Dermis microvascular lymphatic vessel endothelial cell (primary cell): Measurements from ENCODE around the gene HMCN1. TPM values are rescaled to one million over a fixed set of nuclear protein-coding genes. Genes with fewer than 3 reads are reported as not detected.

Experiments
- DNase-seq, 2 donors: peaks; one replicate each; pipeline versions ENCODE4 v3.0.0 to v3.0.0-alpha.2; 2010; ENCODE audit warnings: low read depth in 2 of 2
- total RNA-seq: library from RNA; depleted of rRNA; stranded (reverse); fragments of >200 nt; gene quantifications from 2 replicates; pipeline ENCODE4 v1.2.1, GENCODE V29; 2014

The HMCN1 gene
- total RNA-seq, 1 donor from 2014 or later: 4.0 TPM

DNA sequence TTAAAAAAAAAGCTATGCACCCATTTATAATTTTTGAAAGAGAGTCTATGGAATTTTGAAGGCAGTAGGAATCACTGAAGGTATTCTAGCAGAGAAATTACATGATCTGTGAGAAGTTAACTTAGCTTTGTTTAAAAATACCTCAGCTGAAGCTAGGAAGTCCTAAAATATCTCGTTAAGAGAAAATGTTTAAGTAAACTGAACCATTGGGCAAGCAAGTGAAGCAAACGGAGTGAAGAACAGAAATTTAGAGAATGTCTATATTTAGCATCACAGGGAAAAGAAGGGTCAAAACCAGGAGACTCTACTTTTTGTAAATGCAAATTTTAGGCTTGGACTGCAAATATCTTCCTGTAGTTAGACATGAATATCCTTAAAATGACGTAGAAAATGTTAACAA is 230.8 kb downstream of the HMCN1 start:
- DNase-seq: no peak

DNA sequence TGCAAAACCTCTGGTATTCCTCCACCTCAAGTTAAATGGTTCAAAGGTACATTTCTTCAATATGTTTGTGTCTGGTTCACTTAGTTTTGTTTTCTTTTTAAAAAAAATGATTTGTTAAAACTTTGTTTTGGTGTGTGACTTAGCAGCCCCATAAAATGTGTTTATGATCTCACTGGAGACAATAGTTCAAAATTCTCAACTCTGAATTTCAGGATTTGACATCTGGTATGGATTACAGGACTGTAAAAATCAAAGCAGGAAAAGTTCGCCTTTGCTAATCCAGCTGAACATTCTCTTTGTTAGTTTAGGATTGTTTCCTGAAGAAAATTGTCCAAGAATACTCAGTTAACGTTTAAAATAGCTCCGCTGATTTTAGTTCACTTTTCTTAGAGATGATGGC is 231.7 kb downstream of the HMCN1 start:
- no peak for DNase-seq

DNA sequence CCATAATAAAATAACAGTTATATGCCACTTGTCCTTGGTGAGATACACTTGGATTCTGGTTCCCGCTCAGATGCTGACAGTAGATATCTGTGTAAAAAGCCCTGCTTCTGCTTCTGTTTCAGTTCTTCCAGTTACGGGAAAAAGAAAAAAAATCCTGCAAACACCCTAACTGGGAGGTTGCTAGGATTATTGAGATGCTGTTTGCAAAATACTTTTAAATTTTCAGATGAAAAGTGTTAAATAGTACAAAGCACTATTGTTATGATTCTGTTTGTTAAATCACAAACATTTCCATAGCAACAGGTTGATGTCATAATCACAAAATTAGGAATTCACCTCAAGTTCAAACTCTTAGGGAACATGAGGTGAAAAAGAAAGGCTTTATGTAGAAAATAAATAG is 232.3 kb downstream of the HMCN1 start:
- DNase-seq: peak in 1 of 2 donors; percentile 7

DNA sequence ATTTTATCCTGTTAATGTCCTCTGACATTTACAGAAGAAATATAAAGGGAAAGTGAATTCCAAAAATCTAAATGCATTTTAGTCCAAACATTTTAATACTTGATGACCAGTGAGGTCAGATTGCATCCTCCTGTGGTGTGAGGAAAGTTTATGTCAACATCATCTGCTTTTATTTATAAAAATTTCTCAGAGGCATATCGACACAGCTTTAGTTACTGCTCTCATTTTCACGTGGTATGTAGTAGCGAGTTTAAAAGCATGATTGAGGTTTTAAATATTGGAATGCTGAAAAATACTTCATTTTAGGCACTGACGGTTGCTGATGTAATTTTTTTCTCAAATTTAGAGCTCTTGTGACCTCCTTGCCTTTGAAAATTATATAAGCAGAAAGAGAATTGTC is 234.8 kb downstream of the HMCN1 start:
- DNase-seq: no peak

DNA sequence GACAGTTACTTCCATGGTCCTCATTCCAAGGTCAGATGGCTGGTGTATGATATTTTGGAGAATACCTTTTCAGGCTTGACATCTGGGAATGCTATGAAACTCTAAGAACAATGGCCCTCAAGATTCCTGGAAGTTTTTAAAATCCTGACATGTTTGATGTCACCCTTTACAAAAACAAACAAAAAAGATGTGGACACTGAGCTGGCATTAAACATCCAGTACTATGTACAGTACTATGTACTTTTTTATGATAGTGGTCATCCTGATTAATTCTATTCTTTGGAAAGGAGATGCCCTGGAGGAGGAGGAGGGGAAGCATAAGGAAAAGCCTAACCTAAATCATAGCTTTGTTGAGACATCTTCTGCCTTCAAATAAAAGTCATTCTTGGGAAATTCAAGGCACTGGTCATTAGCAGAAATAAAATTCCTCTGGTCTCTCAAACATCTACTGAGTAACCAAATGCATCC is 235.4 kb downstream of the HMCN1 start:
- no peak for DNase-seq

DNA sequence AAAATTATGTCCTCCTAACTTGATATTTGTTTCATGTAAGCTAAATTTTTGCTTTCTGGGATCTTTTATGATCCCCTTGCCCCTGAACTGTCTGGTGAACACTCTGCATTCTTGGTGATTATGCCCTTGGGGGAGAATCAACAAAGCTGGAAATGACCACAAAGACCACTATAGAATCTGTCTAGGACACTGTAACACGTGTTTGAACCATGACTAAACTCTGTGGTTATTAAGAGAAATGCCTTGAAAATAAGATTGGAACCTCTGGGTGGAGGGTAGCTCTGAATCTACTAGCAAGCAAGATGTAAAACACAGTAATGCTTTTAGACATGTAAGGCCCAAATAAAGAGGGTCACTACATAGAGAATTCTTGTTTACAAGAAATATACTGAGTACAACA is 237.5 kb downstream of the HMCN1 start:
- DNase-seq: no peak

DNA sequence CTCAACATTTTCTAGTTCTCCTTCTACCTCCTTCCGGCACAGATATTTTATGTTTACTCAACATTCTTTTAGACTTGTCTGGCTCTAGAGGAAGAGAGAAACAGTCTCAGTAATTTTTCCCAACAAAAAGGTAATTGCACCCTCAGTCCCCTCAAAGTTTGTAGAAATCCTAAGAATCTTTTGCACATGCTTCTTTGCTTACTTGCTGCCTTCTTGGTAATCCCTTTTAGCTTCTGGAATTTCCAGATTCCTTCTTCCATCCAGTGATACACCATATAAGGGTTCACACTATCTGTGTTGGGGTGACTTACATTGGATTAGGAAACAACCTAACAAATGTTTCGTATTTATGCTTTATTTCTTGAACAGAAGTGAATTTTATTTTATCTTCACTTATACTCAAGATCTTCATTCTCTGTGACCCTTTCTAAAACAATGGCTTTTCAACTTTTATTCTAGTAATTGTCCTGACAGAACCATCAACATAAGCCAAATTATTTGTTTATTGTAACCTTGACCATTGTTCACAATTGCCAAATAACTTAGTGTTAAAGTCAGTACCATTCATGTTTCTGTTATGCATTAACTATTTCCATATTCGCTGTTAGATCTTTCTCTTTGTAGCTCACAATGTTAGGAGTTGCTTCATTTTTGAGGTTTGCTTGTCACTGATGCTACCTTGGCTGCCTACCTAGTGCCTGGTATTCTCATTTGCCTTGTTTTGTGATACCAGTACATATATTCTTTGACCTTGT is 238.1 kb downstream of the HMCN1 start:
- no peak for DNase-seq

DNA sequence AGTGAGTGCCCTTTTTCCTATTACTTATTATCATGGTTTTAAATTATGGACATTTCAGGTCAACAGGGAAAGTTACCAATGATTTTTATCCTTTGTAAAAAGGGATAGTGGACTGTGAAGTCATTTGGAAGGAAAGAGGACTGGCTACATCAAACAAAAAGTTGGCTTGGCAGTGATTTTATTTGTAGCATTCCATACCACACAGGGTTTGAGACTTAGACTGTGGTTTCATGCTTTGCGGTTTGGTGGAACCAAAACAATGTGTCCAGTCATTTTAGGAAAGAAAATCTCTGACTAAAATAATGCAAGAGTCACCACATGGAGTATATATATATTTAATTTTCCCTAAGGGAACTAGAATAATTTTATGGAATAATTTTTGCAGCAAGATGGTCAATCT is 239.5 kb downstream of the HMCN1 start:
- no peak for DNase-seq

DNA sequence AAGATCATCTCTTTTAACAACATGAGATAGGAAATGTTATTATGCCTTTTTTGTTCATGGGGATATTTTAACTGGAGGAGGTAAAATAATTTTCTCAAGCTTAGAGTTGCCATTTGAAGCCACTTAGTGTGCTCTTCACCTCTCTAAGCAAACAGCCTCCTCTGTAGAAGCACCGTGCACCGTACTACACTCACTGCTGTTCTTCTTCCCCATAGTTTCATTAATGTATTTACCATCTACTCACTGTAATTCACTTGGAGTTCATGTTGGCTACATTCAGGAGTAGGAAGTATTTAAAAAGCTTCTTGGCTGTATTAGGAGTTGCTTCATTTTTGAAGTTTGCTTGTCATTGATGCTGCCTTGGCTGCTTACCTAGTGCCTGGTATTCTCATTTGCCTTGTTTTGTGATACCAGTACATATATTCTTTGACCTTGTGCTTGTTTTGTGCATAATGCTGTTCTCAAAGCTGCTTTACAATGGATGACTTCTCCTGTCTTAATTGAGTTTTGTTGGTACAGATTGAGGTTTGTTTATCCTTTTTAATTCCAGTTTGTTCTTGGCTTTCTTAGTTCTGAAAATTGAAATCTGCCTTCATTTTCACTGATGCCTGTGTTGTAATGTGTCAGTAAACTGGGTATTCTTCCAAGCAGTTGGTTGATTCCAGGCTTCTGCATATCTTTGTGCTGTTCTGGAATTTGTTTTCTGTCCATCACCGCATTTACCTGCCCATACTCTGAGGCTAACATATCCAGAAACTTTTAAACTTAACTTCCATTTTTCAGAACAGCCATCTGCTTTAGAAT is 240.4 kb downstream of the HMCN1 start:
- no peak for DNase-seq

DNA sequence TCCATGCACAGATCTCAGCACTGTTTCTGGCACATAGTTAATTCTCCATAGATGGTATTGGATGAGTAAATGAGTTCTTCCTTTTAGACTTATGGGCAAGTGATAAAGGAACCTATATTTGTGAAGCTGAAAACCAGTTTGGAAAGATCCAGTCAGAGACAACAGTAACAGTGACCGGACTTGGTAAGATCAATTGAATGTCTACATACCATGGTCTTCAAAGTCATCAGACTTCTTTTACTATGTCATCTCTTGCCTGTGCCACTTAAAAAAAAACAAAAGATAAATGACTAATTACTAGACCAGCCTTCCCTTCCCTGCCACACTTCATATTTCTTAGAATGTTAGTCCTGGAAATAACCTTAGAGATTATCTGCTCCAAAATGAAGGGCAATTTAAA is 246.7 kb downstream of the HMCN1 start:
- DNase-seq: no peak

DNA sequence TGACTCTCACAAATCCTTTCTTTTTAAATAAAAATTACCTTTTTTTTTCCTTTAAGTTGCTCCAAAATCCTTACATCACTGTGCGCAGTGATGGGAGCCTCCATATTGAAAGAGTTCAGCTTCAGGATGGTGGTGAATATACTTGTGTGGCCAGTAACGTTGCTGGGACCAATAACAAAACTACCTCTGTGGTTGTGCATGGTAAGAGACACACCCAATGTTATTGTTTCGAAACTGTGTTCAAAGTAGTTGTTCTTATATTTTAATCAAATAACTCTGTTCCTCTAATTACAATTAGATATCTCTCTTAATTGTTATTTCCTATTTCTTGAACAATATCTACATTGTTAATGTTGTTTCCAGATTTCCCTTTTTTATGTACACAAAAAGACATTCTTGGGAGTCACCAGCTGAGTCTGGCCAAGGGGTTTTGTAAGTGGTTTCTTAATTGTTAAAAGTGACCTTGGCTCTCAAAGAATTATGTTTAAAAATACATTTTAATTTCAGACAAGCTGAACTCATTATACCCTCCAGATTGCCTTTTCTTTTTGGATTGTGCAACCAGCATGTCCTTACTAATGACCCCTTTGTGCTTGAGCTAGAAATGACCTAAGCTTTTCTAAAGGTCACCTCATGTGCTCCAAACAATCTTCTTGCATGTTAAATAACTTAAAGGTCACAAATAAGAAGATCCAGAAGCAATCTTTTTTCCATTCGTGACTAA is 250.1 kb downstream of the HMCN1 start:
- DNase-seq: no peak

DNA sequence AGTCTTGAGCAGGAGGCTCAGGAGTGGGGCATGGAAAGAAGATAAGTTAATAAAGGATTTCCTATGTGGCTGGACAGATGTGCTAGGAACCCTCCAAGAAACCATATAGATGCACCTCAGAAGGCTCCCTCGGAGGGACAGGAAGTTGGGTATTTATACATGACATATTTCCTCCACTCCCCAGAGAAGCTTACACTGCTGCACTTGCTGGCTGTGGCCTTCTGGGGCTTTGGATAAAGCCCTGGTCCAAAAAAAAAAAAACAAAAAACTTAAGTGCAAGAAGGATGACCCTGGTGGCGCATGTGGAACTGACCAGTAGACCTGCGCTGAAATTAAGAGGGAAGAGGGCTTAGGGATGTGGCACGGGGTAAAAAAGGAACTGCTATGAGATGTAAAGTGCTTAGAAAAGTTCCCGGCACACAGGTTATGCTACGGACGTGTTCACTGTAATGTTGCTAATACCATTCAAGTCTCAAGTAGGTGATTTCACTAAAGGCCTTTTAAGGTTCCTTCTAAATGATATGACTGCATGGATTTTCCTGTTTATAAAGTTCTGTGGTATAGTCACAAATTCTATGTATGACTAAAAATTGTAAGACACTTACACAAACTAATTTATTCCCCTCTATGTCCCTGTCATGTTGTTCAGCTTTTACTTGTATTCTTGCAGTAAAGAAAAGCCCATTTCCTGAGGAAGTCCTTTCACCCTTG is 253.6 kb downstream of the HMCN1 start:
- DNase-seq: no peak

DNA sequence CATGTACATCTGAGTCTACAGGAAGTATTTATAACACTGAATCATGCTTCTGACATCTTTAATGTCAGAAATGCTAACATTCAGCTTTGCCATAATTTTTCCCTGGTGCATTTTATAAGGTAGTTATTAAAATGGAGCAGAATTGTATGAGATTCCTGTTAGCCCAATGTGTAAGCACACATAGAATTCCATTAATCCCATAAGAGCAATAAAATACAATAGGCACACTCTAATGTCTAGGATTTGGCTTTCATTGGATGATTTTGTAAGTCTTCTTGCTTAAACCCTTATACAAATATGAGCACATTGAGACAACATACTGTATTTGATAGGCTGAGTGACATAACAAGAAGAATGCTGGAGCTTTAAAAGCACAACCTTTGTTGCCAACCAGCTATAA is 256.4 kb downstream of the HMCN1 start:
- no peak for DNase-seq

DNA sequence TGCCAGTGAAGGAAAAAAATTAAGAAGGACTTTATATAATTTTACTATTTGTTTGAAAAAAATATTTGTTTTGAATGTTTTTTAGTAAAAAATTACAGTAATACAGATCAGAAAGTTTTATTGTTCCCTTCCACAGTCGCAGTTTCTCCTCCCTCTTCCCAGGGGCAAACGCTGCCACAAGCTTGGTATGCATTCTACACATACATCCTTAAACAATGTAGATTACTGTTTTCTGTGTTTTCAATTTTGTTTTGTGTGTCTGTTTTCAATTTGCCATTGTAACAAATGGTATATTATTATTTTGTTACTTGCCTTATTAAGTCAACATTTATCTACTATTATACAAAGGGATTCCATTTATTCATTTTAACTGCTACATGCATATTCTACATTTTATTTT is 257.1 kb downstream of the HMCN1 start:
- no peak for DNase-seq

DNA sequence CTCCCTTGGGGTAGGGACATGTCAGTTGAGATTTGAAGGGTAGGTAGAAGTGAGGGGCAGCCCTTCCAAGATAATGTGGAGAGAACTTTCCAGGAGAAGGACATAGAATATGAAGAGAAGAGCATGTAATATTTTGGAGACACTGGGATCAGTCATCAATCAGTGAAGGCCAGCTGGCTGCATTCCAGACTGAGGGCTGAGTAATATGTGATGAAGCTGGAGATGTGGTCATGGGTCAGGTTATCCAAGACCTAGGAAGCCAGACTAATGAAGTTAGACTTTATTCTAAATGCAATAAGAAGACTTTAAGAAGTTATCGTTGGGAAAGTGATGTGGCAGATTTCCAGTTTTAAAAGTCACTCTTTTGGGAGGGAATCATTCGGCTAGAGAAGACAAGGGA is 262.0 kb downstream of the HMCN1 start:
- peak in 1 of 2 donors; percentile 38 for DNase-seq

DNA sequence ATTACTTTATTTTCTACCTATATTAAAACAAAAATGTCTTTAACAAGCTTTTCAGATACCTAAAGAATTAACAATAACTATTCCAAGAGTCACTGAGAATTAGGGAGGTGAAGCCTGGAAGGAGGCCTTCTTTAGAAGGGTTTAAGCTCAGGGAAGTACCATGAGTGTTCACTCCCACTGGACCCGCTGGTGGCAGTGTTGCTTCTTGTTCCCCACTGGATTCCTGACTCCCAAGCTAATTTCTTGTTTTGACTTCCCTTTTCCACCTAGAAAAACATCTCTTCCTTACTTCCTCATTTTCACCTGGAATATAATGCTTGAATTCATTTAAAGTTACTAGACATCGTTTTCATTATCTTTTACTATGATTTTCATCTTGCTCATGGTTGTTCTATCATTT is 264.2 kb downstream of the HMCN1 start:
- peak in 1 of 2 donors; percentile 37 for DNase-seq

DNA sequence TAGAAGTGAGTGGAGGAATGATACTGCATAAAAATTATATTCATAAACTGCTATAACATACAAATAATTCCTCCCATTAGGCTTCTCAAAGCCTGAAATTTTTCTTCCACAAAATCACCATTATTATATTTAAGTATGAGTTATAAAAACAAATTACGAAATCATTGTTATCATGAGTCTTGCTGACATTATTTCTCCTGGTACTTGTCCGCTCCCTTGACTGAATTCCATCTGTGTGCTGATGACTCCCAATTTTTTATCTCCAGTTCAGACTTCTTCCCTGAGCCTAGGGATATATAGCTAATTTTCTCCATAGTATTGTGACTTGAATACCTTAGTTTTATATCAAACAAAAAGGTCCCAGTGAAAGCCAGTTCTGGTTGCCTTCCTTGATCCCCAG is 268.2 kb downstream of the HMCN1 start:
- no peak for DNase-seq

DNA sequence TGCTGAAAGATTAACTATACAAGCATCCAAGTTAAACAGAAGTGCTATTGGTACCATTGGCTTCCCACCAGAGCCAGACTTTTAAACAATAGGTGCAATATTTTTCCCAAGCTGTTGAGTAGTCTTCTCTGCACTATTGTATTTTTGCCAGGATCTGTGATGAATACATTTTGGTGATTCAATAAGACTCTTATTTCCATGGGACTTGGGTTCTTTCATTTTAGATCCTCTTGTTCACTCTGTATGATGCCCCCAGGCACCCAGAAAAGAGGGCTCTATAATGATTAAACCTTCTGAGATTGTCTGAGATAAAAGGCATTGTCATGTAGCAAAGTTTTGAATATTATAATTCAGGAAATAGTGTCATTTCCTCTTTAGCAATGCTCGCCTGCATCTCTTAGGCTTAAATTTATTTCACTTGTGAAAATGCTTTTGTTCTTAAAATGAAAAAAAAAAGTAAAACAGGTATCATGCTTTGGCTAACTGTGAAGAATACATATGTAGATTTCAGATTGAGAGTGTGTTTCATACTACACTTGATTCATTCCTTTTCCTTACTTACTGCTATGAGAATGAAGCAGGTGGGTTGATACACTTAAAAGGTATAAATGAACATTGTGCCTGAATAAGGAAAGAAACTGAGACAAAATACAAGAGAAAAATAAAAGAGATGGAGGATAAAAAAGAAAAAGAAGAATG is 275.0 kb downstream of the HMCN1 start:
- peak; percentile 94 to 96 for DNase-seq

DNA sequence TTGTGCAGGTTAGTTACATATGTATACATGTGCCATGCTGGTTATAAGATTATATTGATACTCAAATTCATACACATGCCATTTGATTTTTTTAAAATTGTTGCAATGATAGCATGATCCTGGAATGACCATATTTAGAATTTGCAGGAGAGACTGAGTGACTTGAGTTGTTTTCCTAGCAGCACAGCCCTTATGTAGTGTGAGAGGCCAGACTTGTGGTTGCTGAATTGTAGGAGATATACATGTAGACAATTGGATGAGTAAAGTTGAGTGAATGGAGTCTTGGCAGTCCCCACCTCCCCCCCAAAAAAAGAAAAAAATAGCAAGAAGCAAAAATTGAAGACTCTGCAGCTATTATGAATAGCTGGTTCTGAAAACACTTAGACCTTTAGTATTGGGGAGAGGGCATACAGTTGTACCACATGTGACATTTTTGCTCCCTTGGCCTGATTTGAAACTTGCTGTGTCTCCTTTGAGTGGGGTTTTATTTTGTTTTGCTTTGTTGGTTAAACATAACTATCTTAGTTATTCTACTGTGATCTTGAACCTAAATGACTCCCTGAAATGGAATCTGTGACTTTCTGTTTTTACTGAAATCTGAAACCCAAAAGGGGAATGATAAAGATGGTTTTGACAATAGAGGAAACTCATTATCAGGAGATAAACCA is 280.3 kb downstream of the HMCN1 start:
- DNase-seq: no peak

DNA sequence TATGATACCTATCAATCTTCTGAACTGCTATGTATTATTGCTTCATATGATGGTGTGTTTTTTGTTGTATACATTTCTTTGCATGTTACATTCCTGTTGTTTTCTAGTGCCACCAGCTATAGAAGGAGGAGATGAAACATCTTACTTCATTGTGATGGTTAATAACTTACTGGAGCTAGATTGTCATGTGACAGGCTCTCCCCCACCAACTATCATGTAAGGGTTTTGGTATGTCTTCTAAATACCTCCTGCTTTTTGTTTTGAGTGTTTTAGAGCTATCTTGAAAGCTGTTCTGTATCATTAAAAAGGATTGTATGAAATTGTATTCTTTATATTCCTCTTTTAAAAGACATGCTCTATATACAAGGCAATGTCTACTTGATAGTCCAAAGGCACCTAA is 282.7 kb downstream of the HMCN1 start:
- DNase-seq: no peak
